H1 (cell line): Measurements from ENCODE around the gene CCDC174. TPM values are rescaled to one million over a fixed set of nuclear protein-coding genes. Genes with fewer than 3 reads are reported as not detected.

Experiments
- BACH1 ChIP-seq: IDR thresholded peaks from 2 replicates; pipeline ENCODE4 v1.6.1; 2012; ENCODE audit warnings: low read length, improper control_type of control experiment
- CEBPB ChIP-seq: IDR thresholded peaks from 2 replicates; pipeline ENCODE4 v1.6.1; 2012; ENCODE audit warnings: low read depth, low read length
- GTF2F1 ChIP-seq: IDR thresholded peaks from 2 replicates; pipeline ENCODE4 v1.6.1; 2012; ENCODE audit warnings: low read depth, low read length, improper control_type of control experiment, borderline replicate concordance
- KDM1A ChIP-seq: fragments of 200-600, 300-600 bp; sonication (generic); IDR thresholded peaks from 2 replicates; pipeline ENCODE4 v1.7.1; 2016; ENCODE audit warnings: mild to moderate bottlenecking, low read length, borderline replicate concordance
- MAX ChIP-seq: IDR thresholded peaks from 2 replicates; pipeline ENCODE4 v1.6.1; 2012; ENCODE audit warnings: inconsistent platforms
- NRF1 ChIP-seq: IDR thresholded peaks from 2 replicates; pipeline ENCODE4 v1.6.1; 2011; ENCODE audit warnings: mild to moderate bottlenecking, low read depth, low read length, improper control_type of control experiment
- RFX5 ChIP-seq: IDR thresholded peaks from 2 replicates; pipeline ENCODE4 v1.6.1; 2011; ENCODE audit warnings: low read depth, low read length, improper control_type of control experiment, borderline replicate concordance
- SP2 ChIP-seq: IDR thresholded peaks from 2 replicates; pipeline ENCODE4 v1.6.1; 2012; ENCODE audit warnings: mild to moderate bottlenecking, low read length, inconsistent platforms
- TBP ChIP-seq: IDR thresholded peaks from 2 replicates; pipeline ENCODE4 v1.6.1; 2011; ENCODE audit warnings: low read depth, low read length, improper control_type of control experiment
- polyA plus RNA-seq, 7 experiments: library from polyadenylated mRNA; depleted of rRNA in 3 of 7; stranded (reverse) in 5 of 7; unstranded in 2 of 7; fragments of >200 nt in 5 of 7; fragments of 200-250 nt in 2 of 7; gene quantifications; 1 replicate in 5 of 7; 2 replicates in 1 of 7; 4 replicates in 1 of 7; pipeline versions ENCODE4 v1.2.1 to v1.2.3, GENCODE V29; 2011 to 2013; ENCODE audit warnings: missing spikeins in 2 of 7, mixed read lengths in 2 of 7
- total RNA-seq: library from RNA; stranded (reverse); fragmentation: NEBNext Ultra II Directional; extraction: Animal tissue kit (Norgen Biotek cat#: 25700); gene quantifications from 2 replicates; pipeline ENCODE4 v1.2.1, GENCODE V29; 2021
- TF ChIP-seq, protein P1 (sequence below): fragments of 300-600 bp; sonication (generic); IDR thresholded peaks from 2 replicates; pipeline ENCODE4 v1.7.1; 2012; ENCODE audit warnings: low read length, moderate library complexity, mild to moderate bottlenecking, inconsistent platforms; ENCODE audit not compliant: insufficient replicate concordance

CCDC174 gene
- total and polyA plus RNA-seq, 2 of the 8 experiments (the other 6 are each of a cell fraction or from before 2014, with no cell fraction given) = 3.5 to 11.9 TPM

- TF ChIP-seq CEBPB = peak; percentile 31; the same call in 1 of the 2 replicates
- TF ChIP-seq RFX5 = no peak
- TF ChIP-seq, protein P1, sequence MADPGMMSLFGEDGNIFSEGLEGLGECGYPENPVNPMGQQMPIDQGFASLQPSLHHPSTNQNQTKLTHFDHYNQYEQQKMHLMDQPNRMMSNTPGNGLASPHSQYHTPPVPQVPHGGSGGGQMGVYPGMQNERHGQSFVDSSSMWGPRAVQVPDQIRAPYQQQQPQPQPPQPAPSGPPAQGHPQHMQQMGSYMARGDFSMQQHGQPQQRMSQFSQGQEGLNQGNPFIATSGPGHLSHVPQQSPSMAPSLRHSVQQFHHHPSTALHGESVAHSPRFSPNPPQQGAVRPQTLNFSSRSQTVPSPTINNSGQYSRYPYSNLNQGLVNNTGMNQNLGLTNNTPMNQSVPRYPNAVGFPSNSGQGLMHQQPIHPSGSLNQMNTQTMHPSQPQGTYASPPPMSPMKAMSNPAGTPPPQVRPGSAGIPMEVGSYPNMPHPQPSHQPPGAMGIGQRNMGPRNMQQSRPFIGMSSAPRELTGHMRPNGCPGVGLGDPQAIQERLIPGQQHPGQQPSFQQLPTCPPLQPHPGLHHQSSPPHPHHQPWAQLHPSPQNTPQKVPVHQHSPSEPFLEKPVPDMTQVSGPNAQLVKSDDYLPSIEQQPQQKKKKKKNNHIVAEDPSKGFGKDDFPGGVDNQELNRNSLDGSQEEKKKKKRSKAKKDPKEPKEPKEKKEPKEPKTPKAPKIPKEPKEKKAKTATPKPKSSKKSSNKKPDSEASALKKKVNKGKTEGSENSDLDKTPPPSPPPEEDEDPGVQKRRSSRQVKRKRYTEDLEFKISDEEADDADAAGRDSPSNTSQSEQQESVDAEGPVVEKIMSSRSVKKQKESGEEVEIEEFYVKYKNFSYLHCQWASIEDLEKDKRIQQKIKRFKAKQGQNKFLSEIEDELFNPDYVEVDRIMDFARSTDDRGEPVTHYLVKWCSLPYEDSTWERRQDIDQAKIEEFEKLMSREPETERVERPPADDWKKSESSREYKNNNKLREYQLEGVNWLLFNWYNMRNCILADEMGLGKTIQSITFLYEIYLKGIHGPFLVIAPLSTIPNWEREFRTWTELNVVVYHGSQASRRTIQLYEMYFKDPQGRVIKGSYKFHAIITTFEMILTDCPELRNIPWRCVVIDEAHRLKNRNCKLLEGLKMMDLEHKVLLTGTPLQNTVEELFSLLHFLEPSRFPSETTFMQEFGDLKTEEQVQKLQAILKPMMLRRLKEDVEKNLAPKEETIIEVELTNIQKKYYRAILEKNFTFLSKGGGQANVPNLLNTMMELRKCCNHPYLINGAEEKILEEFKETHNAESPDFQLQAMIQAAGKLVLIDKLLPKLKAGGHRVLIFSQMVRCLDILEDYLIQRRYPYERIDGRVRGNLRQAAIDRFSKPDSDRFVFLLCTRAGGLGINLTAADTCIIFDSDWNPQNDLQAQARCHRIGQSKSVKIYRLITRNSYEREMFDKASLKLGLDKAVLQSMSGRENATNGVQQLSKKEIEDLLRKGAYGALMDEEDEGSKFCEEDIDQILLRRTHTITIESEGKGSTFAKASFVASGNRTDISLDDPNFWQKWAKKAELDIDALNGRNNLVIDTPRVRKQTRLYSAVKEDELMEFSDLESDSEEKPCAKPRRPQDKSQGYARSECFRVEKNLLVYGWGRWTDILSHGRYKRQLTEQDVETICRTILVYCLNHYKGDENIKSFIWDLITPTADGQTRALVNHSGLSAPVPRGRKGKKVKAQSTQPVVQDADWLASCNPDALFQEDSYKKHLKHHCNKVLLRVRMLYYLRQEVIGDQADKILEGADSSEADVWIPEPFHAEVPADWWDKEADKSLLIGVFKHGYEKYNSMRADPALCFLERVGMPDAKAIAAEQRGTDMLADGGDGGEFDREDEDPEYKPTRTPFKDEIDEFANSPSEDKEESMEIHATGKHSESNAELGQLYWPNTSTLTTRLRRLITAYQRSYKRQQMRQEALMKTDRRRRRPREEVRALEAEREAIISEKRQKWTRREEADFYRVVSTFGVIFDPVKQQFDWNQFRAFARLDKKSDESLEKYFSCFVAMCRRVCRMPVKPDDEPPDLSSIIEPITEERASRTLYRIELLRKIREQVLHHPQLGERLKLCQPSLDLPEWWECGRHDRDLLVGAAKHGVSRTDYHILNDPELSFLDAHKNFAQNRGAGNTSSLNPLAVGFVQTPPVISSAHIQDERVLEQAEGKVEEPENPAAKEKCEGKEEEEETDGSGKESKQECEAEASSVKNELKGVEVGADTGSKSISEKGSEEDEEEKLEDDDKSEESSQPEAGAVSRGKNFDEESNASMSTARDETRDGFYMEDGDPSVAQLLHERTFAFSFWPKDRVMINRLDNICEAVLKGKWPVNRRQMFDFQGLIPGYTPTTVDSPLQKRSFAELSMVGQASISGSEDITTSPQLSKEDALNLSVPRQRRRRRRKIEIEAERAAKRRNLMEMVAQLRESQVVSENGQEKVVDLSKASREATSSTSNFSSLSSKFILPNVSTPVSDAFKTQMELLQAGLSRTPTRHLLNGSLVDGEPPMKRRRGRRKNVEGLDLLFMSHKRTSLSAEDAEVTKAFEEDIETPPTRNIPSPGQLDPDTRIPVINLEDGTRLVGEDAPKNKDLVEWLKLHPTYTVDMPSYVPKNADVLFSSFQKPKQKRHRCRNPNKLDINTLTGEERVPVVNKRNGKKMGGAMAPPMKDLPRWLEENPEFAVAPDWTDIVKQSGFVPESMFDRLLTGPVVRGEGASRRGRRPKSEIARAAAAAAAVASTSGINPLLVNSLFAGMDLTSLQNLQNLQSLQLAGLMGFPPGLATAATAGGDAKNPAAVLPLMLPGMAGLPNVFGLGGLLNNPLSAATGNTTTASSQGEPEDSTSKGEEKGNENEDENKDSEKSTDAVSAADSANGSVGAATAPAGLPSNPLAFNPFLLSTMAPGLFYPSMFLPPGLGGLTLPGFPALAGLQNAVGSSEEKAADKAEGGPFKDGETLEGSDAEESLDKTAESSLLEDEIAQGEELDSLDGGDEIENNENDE = no peak
- TF ChIP-seq SP2 = no peak; the same call in 1 of the 2 replicates
- TF ChIP-seq BACH1 = 0 out of 2 replicates have a peak, but pooled peaks have one; percentile 12
- TF ChIP-seq KDM1A = no peak
- TF ChIP-seq NRF1 = peak; percentile 34; the same call in 1 of the 2 replicates
- peak; percentile 86 for TF ChIP-seq TBP
- no peak for TF ChIP-seq GTF2F1
- peak; percentile 30; the same call in 1 of the 2 replicates for TF ChIP-seq MAX
Measured at GRCh38 chr3:14651440-14652251, at the start of gene CCDC174 (continued).
